Activated CD8-positive, alpha-beta memory T cell treated with anti-CD3 and anti-CD28 coated beads for 24 hours (primary cell): ENCODE data around the gene ARAP2.
A peak's percentile ranks its signal among the peaks of the same experiment; 100 is the strongest.

Experiments
- DNase-seq: peaks from one replicate; pipeline ENCODE4 v3.0.0-alpha.2; 2020

ARAP2 gene

GRCh38 chr4:36255577-36255976 lies 11.3 kb upstream of the ARAP2 start:
- DNase-seq, result no peak

DNA sequence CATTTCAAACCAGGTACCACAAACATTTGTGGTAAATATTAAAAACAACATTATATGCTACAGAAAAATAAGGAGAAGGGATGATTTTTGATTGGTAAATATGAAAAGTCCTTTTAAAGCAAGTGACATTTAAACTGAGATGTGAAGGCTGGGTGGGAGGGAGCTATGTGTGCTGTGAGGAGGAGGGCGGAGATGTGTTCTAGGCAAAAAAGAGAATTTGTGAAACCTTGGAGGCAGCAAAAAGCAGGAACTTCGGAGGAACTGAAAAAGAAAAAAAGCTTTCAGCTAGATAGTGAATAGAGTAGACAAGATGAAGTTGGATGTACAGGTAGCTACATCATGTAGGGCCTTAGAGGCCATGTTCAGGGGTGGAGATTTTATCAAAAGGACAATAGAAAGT lies 10.1 kb upstream of the ARAP2 start:
- DNase-seq, result no peak

GRCh38 chr4:36251983-36252382 lies 7.7 kb upstream of the ARAP2 start:
- DNase-seq, result no peak

DNA sequence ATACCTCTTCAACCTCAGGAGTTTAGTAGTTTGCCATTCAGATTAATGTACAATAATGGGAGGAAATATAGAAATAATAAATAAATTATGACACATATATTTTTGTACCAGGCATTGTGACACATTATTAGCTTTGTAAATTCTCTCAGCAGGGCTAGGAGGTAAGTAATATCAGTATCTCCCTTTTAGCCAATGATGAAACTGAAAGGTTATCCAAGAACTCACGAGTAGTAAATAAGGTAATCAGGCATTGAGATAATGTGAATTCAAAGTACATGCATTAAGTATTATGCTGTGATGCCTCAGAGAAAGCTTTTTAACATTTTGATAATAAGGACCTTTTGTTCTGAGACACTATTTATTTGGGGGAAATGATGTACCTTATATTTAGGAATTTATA lies 5.3 kb upstream of the ARAP2 start:
- no peak for DNase-seq

- DNase-seq, result peak; percentile 82
Measured at GRCh38 chr4:36243355-36244256, 708 bp downstream of the ARAP2 start.

GRCh38 chr4:36242629-36243354 lies 1.5 kb downstream of the ARAP2 start:
- DNase-seq, result no peak

DNA sequence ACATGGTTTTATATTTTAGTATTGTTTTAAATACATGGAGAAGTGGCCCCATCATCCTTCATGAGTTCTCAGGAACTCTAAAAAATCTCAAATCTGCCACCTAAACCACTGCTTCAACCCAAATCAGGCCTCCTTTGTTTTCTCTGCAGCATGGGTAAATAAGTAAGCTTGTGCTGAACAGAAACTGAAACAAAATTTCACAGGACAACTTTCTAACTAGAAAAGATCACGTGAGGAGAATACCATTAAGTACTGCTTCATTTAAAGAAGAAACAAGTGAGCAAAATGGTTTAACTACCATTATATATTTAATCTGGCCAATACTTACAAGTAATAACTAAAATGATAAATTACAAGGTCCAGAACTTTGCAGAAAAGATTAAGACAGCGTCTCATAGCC lies 2.5 kb downstream of the ARAP2 start:
- DNase-seq, result no peak

DNA sequence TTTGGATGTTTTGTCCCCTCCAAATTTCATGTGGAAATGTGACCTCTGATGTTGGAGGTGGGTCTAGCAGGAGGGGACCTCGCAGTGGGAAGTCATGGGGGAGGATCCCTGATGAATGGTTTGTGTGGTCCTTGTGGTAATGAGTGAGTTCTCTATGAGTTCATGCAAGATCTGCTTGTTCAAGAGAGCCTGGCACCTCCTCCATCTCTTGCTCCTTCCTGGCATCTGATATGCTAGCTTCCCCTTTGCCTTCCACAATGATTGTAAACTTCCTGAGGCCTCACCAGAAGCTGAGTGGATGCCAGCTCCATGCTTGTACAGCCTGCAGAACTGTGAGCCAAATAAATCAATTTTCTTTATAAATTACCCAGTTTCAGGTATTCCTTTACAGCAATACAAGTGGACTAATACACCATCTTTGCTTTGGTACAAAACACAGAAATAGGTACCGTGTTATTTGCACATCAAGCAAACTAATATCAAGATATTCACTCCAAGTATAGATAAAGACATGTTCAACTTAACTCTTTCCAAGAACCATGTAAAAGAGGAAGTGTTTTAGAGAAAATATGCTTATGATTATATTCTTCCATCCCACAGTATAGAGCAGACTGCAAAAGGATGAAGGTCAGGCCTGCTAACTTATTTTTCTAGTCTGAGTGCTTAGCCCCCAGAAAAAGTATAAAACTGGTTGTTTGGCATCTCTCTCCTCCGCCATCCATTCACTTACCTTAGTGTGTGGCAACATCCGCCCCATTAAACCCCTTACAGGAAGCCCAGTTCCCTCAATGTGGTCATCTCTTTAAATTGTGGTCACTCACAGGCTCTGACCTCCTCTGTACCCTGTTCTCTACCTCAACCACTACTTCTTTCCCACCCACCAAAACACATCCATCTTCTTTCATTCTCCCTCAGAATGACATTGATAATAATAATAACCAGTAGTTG lies 6.7 kb downstream of the ARAP2 start:
- no peak for DNase-seq

GRCh38 chr4:36236159-36236558 lies 8.2 kb downstream of the ARAP2 start:
- DNase-seq, result no peak

GRCh38 chr4:36235306-36235705 lies 9.0 kb downstream of the ARAP2 start:
- no peak for DNase-seq

DNA sequence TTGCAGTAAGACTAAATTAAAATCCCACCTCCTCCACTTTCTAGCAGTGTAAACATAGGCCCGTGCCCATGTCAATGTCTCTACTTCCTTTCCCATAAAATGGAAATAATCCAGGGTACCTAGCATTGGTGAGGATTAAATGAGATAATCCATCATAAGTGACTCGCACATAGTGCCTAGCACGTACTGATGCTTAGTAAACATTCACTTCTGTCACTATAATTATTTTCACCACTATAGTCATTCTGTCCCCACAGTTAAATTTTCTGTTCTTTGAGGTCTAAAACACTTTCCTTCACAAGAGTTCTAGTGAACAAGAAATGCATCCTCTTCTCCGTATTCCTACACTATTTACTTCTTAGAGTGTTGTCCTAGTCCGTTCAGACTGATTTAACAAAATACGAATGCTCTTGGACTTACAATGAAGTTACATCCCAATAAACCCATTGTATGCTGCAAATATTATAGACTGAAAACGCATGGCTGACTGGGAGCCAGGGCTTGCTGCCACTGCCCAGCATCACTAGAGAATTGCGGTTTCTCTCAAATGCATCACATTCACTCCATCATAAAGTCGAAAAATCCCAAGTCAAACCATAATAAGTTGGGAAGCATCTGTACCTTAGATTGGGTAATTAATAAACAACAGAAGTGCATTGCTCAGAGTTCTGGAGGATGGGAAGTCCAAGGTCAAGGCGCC lies 10.6 kb downstream of the ARAP2 start:
- no peak for DNase-seq

DNA sequence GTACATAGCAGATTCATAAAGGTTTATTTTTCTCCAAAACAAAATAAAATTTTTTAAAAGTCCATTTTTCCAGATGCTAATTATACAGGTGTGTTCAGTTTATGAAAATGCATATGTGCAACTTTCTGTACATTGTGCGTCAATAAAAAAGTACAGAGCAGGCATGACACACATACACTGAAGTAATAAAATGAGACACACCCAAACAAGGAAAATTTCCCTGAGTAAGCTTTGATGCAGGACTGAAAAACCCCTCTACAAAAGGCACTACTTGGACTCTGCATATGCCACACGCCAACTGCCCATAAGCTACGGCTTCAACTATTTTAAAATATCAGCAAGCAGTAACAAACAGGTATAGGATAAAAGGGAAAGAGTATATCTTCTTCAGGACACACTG lies 13.8 kb downstream of the ARAP2 start:
- no peak for DNase-seq

- no peak for DNase-seq
Measured at GRCh38 chr4:36227913-36228312, 16.4 kb downstream of the ARAP2 start.

DNA sequence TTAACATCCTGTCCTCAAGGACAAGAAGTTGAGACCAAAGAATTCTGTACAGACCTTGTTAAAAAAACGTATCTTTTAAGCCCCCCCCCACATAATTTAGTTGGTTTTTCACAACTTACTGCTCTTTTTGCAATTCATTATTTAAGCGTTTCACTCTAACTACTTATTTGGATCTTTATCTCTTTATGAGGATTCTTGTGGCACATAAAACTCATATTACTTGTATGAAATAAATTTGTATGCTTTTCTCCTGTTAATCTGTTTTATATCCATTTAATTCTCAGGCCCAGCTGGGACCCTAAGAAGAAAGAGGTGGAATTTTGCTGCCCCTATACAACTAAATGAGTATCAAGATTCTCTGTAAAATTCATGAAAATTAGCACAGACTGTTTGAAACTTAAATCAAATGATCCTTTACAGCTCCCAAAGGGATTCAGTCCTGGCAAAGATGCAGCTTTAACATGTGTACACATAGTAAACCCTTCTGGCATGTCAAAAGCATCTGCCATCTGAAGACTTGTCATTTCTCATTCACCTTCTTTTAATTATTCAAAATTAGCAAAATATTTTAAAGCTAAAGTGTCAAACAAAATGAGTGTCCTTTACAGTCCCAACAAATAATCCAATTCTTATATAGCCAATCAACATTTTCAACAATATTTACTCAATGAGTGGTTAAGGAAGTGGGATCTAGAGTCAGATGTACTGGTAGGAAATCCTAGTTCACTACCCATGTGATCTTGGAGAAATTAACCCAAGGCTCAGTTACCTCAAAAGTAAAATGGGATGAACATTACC lies 17.7 kb downstream of the ARAP2 start:
- DNase-seq, result no peak

DNA sequence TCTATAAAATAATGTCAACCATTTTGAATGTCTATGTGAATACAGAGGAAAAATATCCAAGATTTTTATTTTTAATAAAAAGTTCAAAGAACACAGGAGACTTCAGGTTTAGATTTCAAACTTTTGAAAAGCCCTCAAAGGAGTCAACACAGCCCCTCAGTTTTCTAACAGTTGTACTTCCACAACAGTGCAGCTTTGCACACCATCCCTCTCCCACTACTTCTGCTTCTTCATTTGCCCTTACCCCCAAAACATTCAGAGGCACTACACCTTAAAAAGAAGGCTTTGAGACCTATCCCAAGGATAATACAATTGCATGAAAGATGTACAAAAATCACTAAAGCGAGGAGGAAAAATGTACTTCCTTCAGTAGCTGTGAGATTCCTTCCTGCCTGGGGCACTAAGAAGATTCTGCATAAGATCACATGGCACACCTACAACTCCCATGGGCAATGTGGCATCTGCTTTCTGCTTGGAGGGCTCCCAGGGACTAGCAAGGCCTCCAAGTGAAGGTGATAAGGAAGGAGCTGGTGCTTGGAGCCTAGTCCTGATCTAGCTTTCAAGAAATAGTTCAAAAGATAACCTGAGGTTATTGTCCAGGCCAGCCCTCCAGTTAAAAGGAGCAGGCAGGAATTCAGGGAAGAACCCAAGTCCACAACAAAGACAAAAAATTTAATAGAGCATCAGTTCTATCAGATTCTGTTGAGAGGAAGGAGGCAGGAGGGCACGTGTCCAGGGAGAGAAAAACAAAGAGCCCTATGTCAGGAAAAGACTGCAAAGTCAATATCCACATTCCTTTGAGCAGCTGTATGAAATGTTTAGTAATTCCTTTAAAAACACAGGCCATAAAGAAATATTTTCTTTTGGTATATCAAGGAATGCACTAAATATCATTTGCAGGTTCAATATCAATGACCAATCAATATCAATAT lies 19.1 kb downstream of the ARAP2 start:
- no peak for DNase-seq

GRCh38 chr4:36222702-36223101 lies 21.6 kb downstream of the ARAP2 start:
- DNase-seq, result no peak

GRCh38 chr4:36220776-36221175 lies 23.5 kb downstream of the ARAP2 start:
- DNase-seq, result no peak

GRCh38 chr4:36218121-36218520 lies 26.2 kb downstream of the ARAP2 start:
- DNase-seq, result no peak

DNA sequence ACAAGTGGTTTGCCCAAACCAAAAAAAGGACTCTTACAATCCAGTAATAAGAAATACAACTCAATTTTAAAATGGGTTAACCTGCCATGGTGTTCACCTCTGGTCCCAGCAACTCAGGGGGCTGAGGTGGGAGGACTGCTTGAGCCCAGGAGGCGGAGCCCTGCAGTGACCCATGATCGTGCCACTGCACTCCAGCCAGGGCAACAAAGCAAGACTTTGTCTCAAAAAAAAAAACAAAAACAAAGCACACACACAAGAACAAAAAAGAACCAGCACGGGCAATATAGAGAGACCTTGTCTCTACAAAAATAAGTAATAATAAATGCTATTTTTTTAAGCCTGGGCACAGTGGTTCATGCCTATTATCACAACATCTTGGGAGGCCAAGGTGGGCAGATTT lies 28.7 kb downstream of the ARAP2 start:
- DNase-seq, result no peak

- DNase-seq, result no peak
Measured at GRCh38 chr4:36214735-36215485, 29.4 kb downstream of the ARAP2 start.
